ENCODE measurements around the gene TAMALIN.

DNA sequence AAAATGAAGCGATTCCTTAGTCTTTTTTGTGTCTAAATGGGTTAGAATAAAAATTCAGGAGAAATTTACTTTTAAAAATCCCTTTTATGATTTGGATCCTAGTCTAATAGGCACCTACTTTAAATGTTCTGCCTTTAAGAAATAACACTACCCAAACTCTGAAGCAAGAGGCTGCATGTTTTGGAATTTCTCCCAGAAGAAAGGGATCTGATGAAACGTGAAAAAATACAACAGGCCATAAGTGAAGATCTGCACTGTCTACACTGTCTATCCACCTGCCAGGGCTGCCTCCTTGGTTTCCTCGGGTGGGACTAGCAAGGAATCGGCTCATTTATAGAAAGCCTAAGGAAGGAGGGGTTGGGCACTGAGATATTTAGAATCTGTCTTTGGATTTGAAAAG, 33.2 kb upstream of the TAMALIN start:
- TF ChIP-seq, protein P1, sequence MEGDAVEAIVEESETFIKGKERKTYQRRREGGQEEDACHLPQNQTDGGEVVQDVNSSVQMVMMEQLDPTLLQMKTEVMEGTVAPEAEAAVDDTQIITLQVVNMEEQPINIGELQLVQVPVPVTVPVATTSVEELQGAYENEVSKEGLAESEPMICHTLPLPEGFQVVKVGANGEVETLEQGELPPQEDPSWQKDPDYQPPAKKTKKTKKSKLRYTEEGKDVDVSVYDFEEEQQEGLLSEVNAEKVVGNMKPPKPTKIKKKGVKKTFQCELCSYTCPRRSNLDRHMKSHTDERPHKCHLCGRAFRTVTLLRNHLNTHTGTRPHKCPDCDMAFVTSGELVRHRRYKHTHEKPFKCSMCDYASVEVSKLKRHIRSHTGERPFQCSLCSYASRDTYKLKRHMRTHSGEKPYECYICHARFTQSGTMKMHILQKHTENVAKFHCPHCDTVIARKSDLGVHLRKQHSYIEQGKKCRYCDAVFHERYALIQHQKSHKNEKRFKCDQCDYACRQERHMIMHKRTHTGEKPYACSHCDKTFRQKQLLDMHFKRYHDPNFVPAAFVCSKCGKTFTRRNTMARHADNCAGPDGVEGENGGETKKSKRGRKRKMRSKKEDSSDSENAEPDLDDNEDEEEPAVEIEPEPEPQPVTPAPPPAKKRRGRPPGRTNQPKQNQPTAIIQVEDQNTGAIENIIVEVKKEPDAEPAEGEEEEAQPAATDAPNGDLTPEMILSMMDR (conservative IDR thresholded peaks at IDR 0.05; ENCODE audit: low read length), result no peak
- no peak for TF ChIP-seq EZH2phosphoT487 (IDR thresholded peaks at IDR 0.05; ENCODE audit: borderline replicate concordance)
